BJ (cell line): Measurements from ENCODE around the gene PRIMPOL. TPM values are rescaled to one million over a fixed set of nuclear protein-coding genes. Genes with fewer than 3 reads are reported as not detected.

Experiments used
- CTCF ChIA-PET: fragments of 350-600 bp; formaldehyde crosslinking; extraction: SDS; loops from one replicate; lab custom pipeline; 2021; ENCODE audit warnings: antibody characterized with exemption, inconsistent platforms; lab: Yijun Ruan, JAX
- POLR2A ChIA-PET: fragments of 300-600 bp; sonication (Branson Sonifier 250); formaldehyde crosslinking; extraction: SDS; loops from one replicate; lab custom pipeline; 2021; ENCODE audit warnings: antibody characterized with exemption; lab: Charles Lee
- DNase-seq: peaks from one replicate; pipeline ENCODE4 v3.0.0-alpha.2; 2011; ENCODE audit warnings: low read depth
- H3K27me3 ChIP-seq: 2 replicates; pipeline ENCODE4 v1.6.0; 2011; ENCODE audit warnings: low read length; ENCODE audit not compliant: control insufficient read depth, insufficient read depth
- H3K36me3 ChIP-seq: 2 replicates; pipeline ENCODE4 v1.5.1; 2011; ENCODE audit warnings: low read length; ENCODE audit not compliant: control insufficient read depth, insufficient read depth
- H3K4me3 ChIP-seq: 2 replicates; pipeline ENCODE4 v1.5.1; 2011; ENCODE audit warnings: low read depth, mild to moderate bottlenecking, control low read depth, low read length
- CTCF ChIP-seq: IDR thresholded peaks from 2 replicates; pipeline ENCODE4 v1.5.1; 2011; ENCODE audit warnings: low read depth, mild to moderate bottlenecking, control low read depth, inconsistent platforms, low read length, moderate library complexity; ENCODE audit not compliant: insufficient read depth
- polyA plus RNA-seq: library from polyadenylated mRNA; depleted of rRNA; stranded (reverse); fragments of >200 nt; gene quantifications from 2 replicates; pipeline ENCODE4 v1.2.3, GENCODE V29; 2011; rRNA removed

The PRIMPOL gene
- polyA plus RNA-seq, 1 experiment = 6.0 TPM

DNA sequence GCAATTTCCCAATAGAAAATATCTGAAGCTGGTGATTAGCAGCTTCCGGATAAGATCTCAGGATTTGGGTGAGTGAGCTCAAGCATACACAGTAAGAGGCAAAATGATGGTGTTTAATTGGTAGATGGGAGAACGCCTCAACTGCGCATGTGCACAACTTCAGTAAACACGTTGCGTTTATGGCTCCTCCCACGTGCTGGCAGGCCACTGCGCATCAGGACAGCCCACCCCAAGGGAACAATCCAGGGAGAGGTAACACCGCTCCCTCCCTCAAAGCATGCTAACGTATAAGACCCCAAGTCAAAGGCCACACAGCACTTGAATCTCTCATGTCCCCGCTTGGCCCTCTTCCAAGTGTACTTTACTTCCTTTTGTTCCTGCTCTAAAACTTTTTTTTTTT, 94.7 kb downstream of the PRIMPOL start:
- ChIA-PET POLR2A (no interaction called here), CTCF (interaction anchor here (0.6 kb wide), 1 partner anchor 80 kb away, joined by 3 read pairs; no protein-coding TSS in a partner anchor)
- no peak for DNase-seq
- no peaks in the 10 kb centered on the region for H3K36me3 ChIP-seq
- no peak for TF ChIP-seq CTCF
- H3K27me3 ChIP-seq = no peaks in the 10 kb centered on the region
- no peak overlapping the region for H3K4me3 ChIP-seq

Other genes with a start within 250 kb of the PRIMPOL start
- 28.3 and 28.7 TPM in 2 replicates for gene IRF2, start 175.2 kb upstream of the PRIMPOL start, polyA plus RNA-seq
- gene CASP3, start 291 bp upstream of the PRIMPOL start, polyA plus RNA-seq = 20.5 and 32.3 TPM in 2 replicates
- 3.0 and 7.3 TPM in 2 replicates for gene CENPU, start 84.4 kb downstream of the PRIMPOL start, polyA plus RNA-seq
- gene ACSL1, start 176.2 kb downstream of the PRIMPOL start, polyA plus RNA-seq = 8.1 and 11.6 TPM in 2 replicates